Trophoblast cell (in vitro differentiated cells and primary cell): ENCODE data around the gene PRKCG.

Experiments
- DNase-seq, 2 donors: peaks; one replicate each; pipeline ENCODE4 v3.0.0-alpha.2; 2016
- H2AFZ ChIP-seq: 2 replicates; pipeline ENCODE4 v1.6.1; 2013; ENCODE audit warnings: low read length, moderate library complexity, mild to moderate bottlenecking; ENCODE audit not compliant: insufficient read depth, poor library complexity
- H2AK5ac ChIP-seq: 2 replicates; pipeline ENCODE4 v1.6.1; 2013; ENCODE audit warnings: mild to moderate bottlenecking, low read length
- H2BK120ac ChIP-seq: 2 replicates; pipeline ENCODE4 v1.6.1; 2013; ENCODE audit warnings: low read length, mild to moderate bottlenecking, moderate library complexity; ENCODE audit not compliant: insufficient read depth, poor library complexity
- H2BK12ac ChIP-seq: 2 replicates; pipeline ENCODE4 v1.6.1; 2013; ENCODE audit warnings: mild to moderate bottlenecking, low read length, moderate library complexity
- H2BK5ac ChIP-seq: 2 replicates; pipeline ENCODE4 v1.6.1; 2013; ENCODE audit warnings: low read length, low read depth, moderate library complexity, mild to moderate bottlenecking; ENCODE audit not compliant: poor library complexity
- H3K14ac ChIP-seq: 2 replicates; pipeline ENCODE4 v1.6.1; 2013; ENCODE audit warnings: mild to moderate bottlenecking, low read length
- H3K18ac ChIP-seq: 2 replicates; pipeline ENCODE4 v1.6.1; 2013; ENCODE audit warnings: mild to moderate bottlenecking, low read length
- H3K23ac ChIP-seq: 2 replicates; pipeline ENCODE4 v1.6.1; 2013; ENCODE audit warnings: low read length
- H3K27ac ChIP-seq: 2 replicates; pipeline ENCODE4 v1.5.1; 2013; ENCODE audit warnings: low read depth, mild to moderate bottlenecking, inconsistent platforms, low read length, moderate library complexity
- H3K27me3 ChIP-seq: 2 replicates; pipeline ENCODE4 v1.6.1; 2013; ENCODE audit warnings: inconsistent platforms, mild to moderate bottlenecking, low read length, moderate library complexity; ENCODE audit not compliant: insufficient read depth
- H3K36me3 ChIP-seq, 2 experiments: 1 replicate in 1 of 2; 2 replicates in 1 of 2; pipeline ENCODE4 v1.6.1; 2013; ENCODE audit warnings: low read length in 2 of 2, mild to moderate bottlenecking in 2 of 2, moderate library complexity in 1 of 2; ENCODE audit not compliant: insufficient read depth in 2 of 2, control insufficient read depth in 1 of 2
- H3K4ac ChIP-seq: 2 replicates; pipeline ENCODE4 v1.6.1; 2013; ENCODE audit warnings: low read depth, mild to moderate bottlenecking, low read length, moderate library complexity
- H3K4me1 ChIP-seq, 2 experiments: 1 replicate in 1 of 2; 2 replicates in 1 of 2; pipeline ENCODE4 v1.6.1; 2013; ENCODE audit warnings: low read length in 2 of 2, mild to moderate bottlenecking in 2 of 2, moderate library complexity in 1 of 2; ENCODE audit not compliant: insufficient read depth in 2 of 2, control insufficient read depth in 1 of 2
- H3K4me2 ChIP-seq: 2 replicates; pipeline ENCODE4 v1.6.1; 2013; ENCODE audit warnings: inconsistent platforms, mild to moderate bottlenecking, low read length, moderate library complexity
- H3K4me3 ChIP-seq: 2 replicates; pipeline ENCODE4 v1.5.1; 2013; ENCODE audit warnings: mild to moderate bottlenecking, low read depth, low read length, inconsistent platforms
- H3K79me1 ChIP-seq: one replicate; pipeline ENCODE4 v1.6.1; 2013; ENCODE audit warnings: low read length
- H3K79me2 ChIP-seq: 2 replicates; pipeline ENCODE4 v1.6.1; 2013; ENCODE audit warnings: low read length, mild to moderate bottlenecking; ENCODE audit not compliant: control insufficient read depth, insufficient read depth, poor library complexity
- H3K9ac ChIP-seq: 2 replicates; pipeline ENCODE4 v1.6.1; 2013; ENCODE audit warnings: mild to moderate bottlenecking, low read length
- H3K9me3 ChIP-seq: 2 replicates; pipeline ENCODE4 v1.6.1; 2013; ENCODE audit warnings: low read depth, mild to moderate bottlenecking, control low read depth, inconsistent platforms, low read length; ENCODE audit not compliant: insufficient read depth
- H4K12ac ChIP-seq: 2 replicates; pipeline ENCODE4 v1.6.1; 2013; ENCODE audit warnings: low read depth, mild to moderate bottlenecking, low read length, moderate library complexity
- H4K8ac ChIP-seq: 2 replicates; pipeline ENCODE4 v1.6.1; 2013; ENCODE audit warnings: low read depth, mild to moderate bottlenecking, low read length, moderate library complexity
- H4K91ac ChIP-seq: one replicate; pipeline ENCODE4 v1.6.1; 2013; ENCODE audit warnings: low read depth, mild to moderate bottlenecking, low read length, moderate library complexity
- WGBS: extraction: QIAGEN DNeasy Blood & Tissue Kit; methylation state at CpG from one replicate; pipeline ENCODE4 v1.1.7; 2013; ENCODE audit warnings: missing lambda C conversion rate; ENCODE audit not compliant: insufficient read length, insufficient coverage; ENCODE audit errors: extremely low coverage; 5-methylcytosine and 5-hydroxymethylcytosine counted together

The PRKCG gene

DNA sequence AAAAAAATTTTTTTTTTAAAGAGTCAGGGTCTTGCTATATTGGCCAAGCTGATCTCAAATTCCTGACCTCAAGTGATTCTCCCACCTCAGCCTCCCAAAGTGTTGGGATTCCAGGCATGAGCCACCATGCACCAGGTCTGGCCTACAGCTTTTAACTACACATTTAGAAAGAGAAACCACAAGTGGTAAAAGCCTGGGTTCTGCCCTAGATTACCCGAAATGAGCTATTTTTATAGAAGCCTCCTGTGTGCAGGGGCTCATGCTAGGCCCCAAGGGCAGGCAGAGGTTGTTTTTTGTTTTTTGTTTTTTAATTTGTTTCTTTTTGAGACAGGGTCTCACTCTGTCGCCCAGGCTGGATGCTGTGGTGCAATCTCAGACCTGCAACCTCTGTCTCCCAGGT, 28.3 kb upstream of the PRKCG start:
- Histone ChIP-seq H3K9me3 (no peaks in the 10 kb centered on the region), H2AK5ac (no peak overlapping the region), H3K79me1 (no peaks in the 10 kb centered on the region), H3K79me2 (no peaks in the 10 kb centered on the region), H4K91ac (no peak overlapping the region), H4K12ac (no peak overlapping the region), H2BK120ac (no peak overlapping the region), H4K8ac (no peak overlapping the region), H3K18ac (no peak overlapping the region), H3K14ac (no peak overlapping the region), H3K4ac (no peak overlapping the region), H3K36me3 (no peaks in the 10 kb centered on the region), H3K4me3 (no peak overlapping the region), H2BK12ac (no peak overlapping the region), H3K4me2 (no peak overlapping the region), H3K23ac (no peak overlapping the region), H3K4me1 (no peaks in the 10 kb centered on the region), H3K27me3 (no peaks in the 10 kb centered on the region), H3K9ac (no peak overlapping the region), H3K27ac (no peak overlapping the region), H2BK5ac (no peak overlapping the region), H2AFZ (no peak overlapping the region)
- no CpG with 5 or more reads among the region's 2 CpGs for WGBS
- DNase-seq: no peak

- no CpG with 5 or more reads among the region's 6 CpGs for WGBS
- H3K27ac ChIP-seq: no peak overlapping the region
- H3K4me3 ChIP-seq: no peak overlapping the region
- no peak overlapping the region for H3K18ac ChIP-seq
- H4K8ac ChIP-seq: no peak overlapping the region
- H4K12ac ChIP-seq: no peak overlapping the region
- no peak overlapping the region for H2AK5ac ChIP-seq
- no peak overlapping the region for H2BK120ac ChIP-seq
- peaks cover 16% of the 10 kb centered on the region for H3K79me2 ChIP-seq
- H3K14ac ChIP-seq: no peak overlapping the region
- H2AFZ ChIP-seq: no peak overlapping the region
- H3K9ac ChIP-seq: no peak overlapping the region
- no peak overlapping the region for H4K91ac ChIP-seq
- H2BK5ac ChIP-seq: no peak overlapping the region
- no peaks in the 10 kb centered on the region for H3K27me3 ChIP-seq
- no peak overlapping the region for H3K4me2 ChIP-seq
- H3K9me3 ChIP-seq: peaks cover 3% of the 10 kb centered on the region
- no peak for DNase-seq
- no peaks in the 10 kb centered on the region for H3K36me3 ChIP-seq
- peaks cover 26% of the 10 kb centered on the region for H3K79me1 ChIP-seq
- H3K4ac ChIP-seq: no peak overlapping the region
- peaks cover 12 to 14% of the 10 kb centered on the region in 2 experiments for H3K4me1 ChIP-seq
- no peak overlapping the region for H2BK12ac ChIP-seq
- no peak overlapping the region for H3K23ac ChIP-seq
These were observed 17.6 kb upstream of the PRKCG start for GRCh38 chr19:53864308-53864836.

GRCh38 chr19:53865523-53865917, 16.5 kb upstream of the PRKCG start:
- H2AFZ ChIP-seq: peak overlapping the region; percentile 82

DNA sequence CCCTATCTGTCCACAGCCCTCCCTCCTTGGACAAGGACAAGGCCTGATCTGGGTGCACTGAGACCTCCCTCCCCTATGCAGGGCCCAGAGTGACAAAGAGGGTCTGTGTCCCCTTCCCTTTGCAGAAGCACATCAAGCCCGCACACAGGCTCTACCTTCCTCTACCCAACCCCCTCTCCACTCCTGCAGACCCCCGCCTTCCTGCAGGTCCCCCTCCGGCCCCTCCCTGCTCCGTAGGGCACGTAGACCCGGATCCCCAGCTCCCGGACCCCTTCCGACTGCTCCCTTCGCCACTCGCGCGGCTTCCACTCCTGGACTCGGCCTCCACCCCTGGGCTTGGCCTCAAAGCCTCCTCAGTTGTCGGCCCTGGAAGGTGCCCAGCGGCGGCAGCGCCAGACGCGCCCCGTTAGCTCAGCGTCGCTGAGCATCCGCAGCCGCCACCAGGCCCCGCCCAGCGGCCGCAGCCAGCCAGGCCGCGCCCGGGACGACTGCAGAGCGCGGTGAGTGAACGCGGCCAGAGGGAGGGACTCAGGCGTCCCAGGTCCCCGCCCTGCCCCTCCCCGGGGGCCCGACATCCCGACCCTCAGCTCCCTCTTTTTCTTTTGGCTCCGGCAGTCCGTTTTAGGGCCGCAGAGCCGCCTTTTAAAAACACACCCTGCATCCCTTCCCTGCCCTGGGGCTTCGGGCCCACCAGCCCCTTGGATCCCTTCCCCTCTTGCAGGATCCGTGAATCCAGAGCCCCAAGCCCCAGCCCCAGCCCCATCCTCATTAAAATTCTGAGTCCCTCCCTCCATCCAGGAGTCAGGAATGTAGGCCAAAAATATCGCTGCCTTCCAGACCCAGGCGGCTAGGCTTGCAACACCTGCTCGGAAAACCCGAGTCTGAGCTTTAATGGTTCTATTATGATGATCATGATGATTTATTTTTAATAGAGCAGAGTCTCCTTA, 15.8 kb upstream of the PRKCG start:
- H3K4ac ChIP-seq: no peak overlapping the region
- H3K9ac ChIP-seq: peak overlapping the region; percentile 20

More at GRCh38 chr19:53865523-53865917, 16.5 kb upstream of the PRKCG start:
- no peak overlapping the region for H2BK12ac ChIP-seq
- H3K14ac ChIP-seq: no peak overlapping the region
- H3K36me3 ChIP-seq: peaks cover 2 to 4% of the 10 kb centered on the region in 2 experiments
- WGBS: no CpG with 5 or more reads among the region's 9 CpGs
- peaks cover 12 to 14% of the 10 kb centered on the region in 2 experiments for H3K4me1 ChIP-seq
- no peak overlapping the region for H3K4me3 ChIP-seq
- peaks cover 3% of the 10 kb centered on the region for H3K9me3 ChIP-seq
- peak overlapping the region; percentile 75 for H4K91ac ChIP-seq
- H3K79me1 ChIP-seq: peaks cover 26% of the 10 kb centered on the region
- H4K12ac ChIP-seq: no peak overlapping the region
- no peak overlapping the region for H2BK5ac ChIP-seq
- H2AK5ac ChIP-seq: no peak overlapping the region
- DNase-seq: no peak
- H2BK120ac ChIP-seq: peak overlapping the region; percentile 36
- peaks cover 18% of the 10 kb centered on the region for H3K79me2 ChIP-seq
- peak overlapping the region; percentile 8 for H3K27ac ChIP-seq
- H3K23ac ChIP-seq: no peak overlapping the region
- no peak overlapping the region for H3K4ac ChIP-seq
- no peak overlapping the region for H3K18ac ChIP-seq
- peak overlapping the region; percentile 94 for H4K8ac ChIP-seq
- H3K4me2 ChIP-seq: peak overlapping the region; percentile 72
- no peaks in the 10 kb centered on the region for H3K27me3 ChIP-seq
- peak overlapping the region; percentile 8 for H3K9ac ChIP-seq

More for the DNA sequence above, 15.8 kb upstream of the PRKCG start:
- Histone ChIP-seq H3K79me2 (peaks cover 20% of the 10 kb centered on the region), H2BK120ac (peak overlapping the region; percentile 96), H4K91ac (peak overlapping the region; percentile 96), H3K27me3 (no peaks in the 10 kb centered on the region), H2AFZ (peak overlapping the region; percentile 82), H4K12ac (peak overlapping the region; percentile 77), H3K4me3 (peak overlapping the region; percentile 50), H3K27ac (peak overlapping the region; percentile 13), H3K4me1 (peaks cover 12 to 14% of the 10 kb centered on the region in 2 experiments), H3K14ac (no peak overlapping the region), H3K4me2 (peak overlapping the region; percentile 72), H3K79me1 (peaks cover 26% of the 10 kb centered on the region), H3K36me3 (peaks cover 7 to 11% of the 10 kb centered on the region in 2 experiments), H3K18ac (peak overlapping the region; percentile 89), H2AK5ac (no peak overlapping the region), H2BK12ac (no peak overlapping the region), H3K23ac (no peak overlapping the region), H4K8ac (peak overlapping the region; percentile 94), H3K9me3 (peaks cover 3% of the 10 kb centered on the region), H2BK5ac (peak overlapping the region; percentile 95)
- peak; percentile 85 to 88 for DNase-seq
- WGBS: no CpG with 5 or more reads among the region's 50 CpGs
